ENCODE data around the gene OTUB1. TPM values are rescaled to one million over a fixed set of nuclear protein-coding genes. Genes with fewer than 3 reads are reported as not detected.

Gene OTUB1
- total RNA-seq, 1 donor from 2014 or later, result 51.3 TPM

GRCh38 chr11:63939397-63939891 lies 46.8 kb upstream of the OTUB1 start:
- Histone ChIP-seq H3K4me3 (peak overlapping the region; percentile 96), H3K4me2 (peak overlapping the region; percentile 99), H3K9me3 (ENCODE audit: low read depth) (no peaks in the 10 kb centered on the region), H2AFZ (replicated peaks) (peak overlapping the region; percentile 83), H3K9ac (peak overlapping the region; percentile 77), H4K20me1 (ENCODE audit: low read depth) (peaks cover 40% of the 10 kb centered on the region), H3K36me3 (no peaks in the 10 kb centered on the region), H3K27me3 (no peaks in the 10 kb centered on the region), H3K4me1 (no peaks in the 10 kb centered on the region), H3F3A (ENCODE audit: low read depth) (peaks cover 33% of the 10 kb centered on the region), H3K79me2 (ENCODE audit: low read depth) (peaks cover 55% of the 10 kb centered on the region), H3K27ac (peak overlapping the region; percentile 59)
- Mint-ChIP-seq H3K9me3 (peaks cover 2% of the 10 kb centered on the region), H3K27ac (peak overlapping the region; percentile 38), H3K4me3 (peak overlapping the region; percentile 92), H3K36me3 (no peaks in the 10 kb centered on the region), H3K27me3 (ENCODE audit: insufficient read depth, low read depth) (peaks cover 11% of the 10 kb centered on the region), H3K4me1 (peaks cover 45% of the 10 kb centered on the region)
- DNase-seq (ENCODE audit: low spot score), result no peak
- TF ChIP-seq CTCF (IDR thresholded peaks at IDR 0.05), result no peak
- TF ChIP-seq EZH2 (IDR thresholded peaks at IDR 0.05), result no peak
- no peak for TF ChIP-seq EZH2phosphoT487 (IDR thresholded peaks at IDR 0.05)

GRCh38 chr11:63940786-63941185 lies 45.5 kb upstream of the OTUB1 start:
- Histone ChIP-seq H3K27me3 (no peaks in the 10 kb centered on the region), H3F3A (ENCODE audit: low read depth) (peaks cover 35% of the 10 kb centered on the region), H3K9me3 (ENCODE audit: low read depth) (no peaks in the 10 kb centered on the region), H3K9ac (no peak overlapping the region), H3K4me2 (no peak overlapping the region), H3K79me2 (ENCODE audit: low read depth) (peaks cover 66% of the 10 kb centered on the region), H3K27ac (no peak overlapping the region), H3K4me1 (no peaks in the 10 kb centered on the region), H2AFZ (replicated peaks) (no peak overlapping the region), H4K20me1 (ENCODE audit: low read depth) (peaks cover 50% of the 10 kb centered on the region), H3K36me3 (no peaks in the 10 kb centered on the region), H3K4me3 (no peak overlapping the region)
- TF ChIP-seq CTCF (IDR thresholded peaks at IDR 0.05), result no peak
- no peak for TF ChIP-seq EZH2phosphoT487 (IDR thresholded peaks at IDR 0.05)
- TF ChIP-seq EZH2 (IDR thresholded peaks at IDR 0.05), result no peak
- DNase-seq (ENCODE audit: low spot score), result no peak
- Mint-ChIP-seq H3K4me1 (peaks cover 44% of the 10 kb centered on the region), H3K4me3 (peak overlapping the region; percentile 92), H3K27ac (no peak overlapping the region), H3K36me3 (peaks cover under 1% of the 10 kb centered on the region), H3K9me3 (no peaks in the 10 kb centered on the region), H3K27me3 (ENCODE audit: insufficient read depth, low read depth) (peaks cover 8% of the 10 kb centered on the region)

- peaks cover 66% of the 10 kb centered on the region for H3K79me2 ChIP-seq (ENCODE audit: low read depth)
- Mint-ChIP-seq H3K4me3 (no peak overlapping the region), H3K27ac (no peak overlapping the region)
Observed at GRCh38 chr11:63941901-63942300, 44.3 kb upstream of the OTUB1 start.

More at GRCh38 chr11:63941901-63942300, 44.3 kb upstream of the OTUB1 start:
- H3K4me1 ChIP-seq, result no peaks in the 10 kb centered on the region
- peaks cover 8% of the 10 kb centered on the region for H3K27me3 Mint-ChIP-seq (ENCODE audit: insufficient read depth, low read depth)
- H3K27me3 ChIP-seq, result no peaks in the 10 kb centered on the region
- H3K9me3 ChIP-seq (ENCODE audit: low read depth), result no peaks in the 10 kb centered on the region
- no peak overlapping the region for H3K4me2 ChIP-seq
- H3K9me3 Mint-ChIP-seq, result no peaks in the 10 kb centered on the region
- no peak for DNase-seq (ENCODE audit: low spot score)
- no peak overlapping the region for H2AFZ ChIP-seq (replicated peaks)
- no peak overlapping the region for H3K4me3 ChIP-seq
- peaks cover 2% of the 10 kb centered on the region for H3K36me3 Mint-ChIP-seq
- TF ChIP-seq EZH2phosphoT487 (IDR thresholded peaks at IDR 0.05), result no peak
- no peak for TF ChIP-seq EZH2 (IDR thresholded peaks at IDR 0.05)
- no peak for TF ChIP-seq CTCF (IDR thresholded peaks at IDR 0.05)
- peaks cover 35% of the 10 kb centered on the region for H3F3A ChIP-seq (ENCODE audit: low read depth)
- peak overlapping the region; percentile 46 for H3K27ac ChIP-seq
- H3K4me1 Mint-ChIP-seq, result peaks cover 47% of the 10 kb centered on the region
- no peaks in the 10 kb centered on the region for H3K36me3 ChIP-seq
- peaks cover 56% of the 10 kb centered on the region for H4K20me1 ChIP-seq (ENCODE audit: low read depth)
- peak overlapping the region; percentile 46 for H3K9ac ChIP-seq
